ENCODE measurements around the gene ETV1. TPM values are rescaled to one million over a fixed set of nuclear protein-coding genes. Genes with fewer than 3 reads are reported as not detected.
"Not testable (repeated sequence)": the region's sequence is repeated elsewhere in the genome, so short reads cannot be mapped to it uniquely, and the experiment has no call there.

The ETV1 gene
- total and polyA plus RNA-seq, 11 donors, result 9.6 to 118 (median 82.1) TPM

DNA sequence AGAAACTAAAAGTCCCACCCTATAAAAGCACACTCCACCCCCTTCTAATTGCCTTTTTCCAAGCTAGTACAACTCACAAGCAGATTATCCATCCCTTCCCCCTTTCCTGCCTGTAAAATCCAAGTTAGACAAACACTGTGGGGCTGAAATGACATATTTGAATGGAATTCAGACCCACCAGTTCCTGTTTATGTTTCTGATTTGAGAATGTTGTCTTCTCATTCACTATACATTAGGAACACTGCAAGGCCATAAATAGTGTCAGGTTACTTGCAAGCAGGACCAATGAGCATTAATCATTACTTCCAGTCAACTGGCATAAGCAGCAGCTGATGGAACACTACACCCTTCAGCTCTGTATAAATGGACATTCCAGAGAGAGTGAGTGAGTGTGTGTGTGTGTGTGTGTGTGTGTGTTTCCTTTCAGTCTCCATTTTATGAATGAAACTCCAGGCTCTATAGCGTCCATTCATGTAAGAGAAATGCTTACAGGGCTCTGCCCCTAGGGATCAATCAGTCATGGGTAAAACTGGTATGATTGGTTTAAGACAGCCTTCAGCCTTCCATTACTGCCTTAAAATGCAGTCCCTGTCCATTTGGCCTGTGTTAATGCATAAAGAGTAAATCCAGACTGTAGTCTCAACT, 69.3 kb downstream of the ETV1 start:
- no peak for TF ChIP-seq POLR2A (IDR thresholded peaks at IDR 0.05)
- TF ChIP-seq, protein P1, sequence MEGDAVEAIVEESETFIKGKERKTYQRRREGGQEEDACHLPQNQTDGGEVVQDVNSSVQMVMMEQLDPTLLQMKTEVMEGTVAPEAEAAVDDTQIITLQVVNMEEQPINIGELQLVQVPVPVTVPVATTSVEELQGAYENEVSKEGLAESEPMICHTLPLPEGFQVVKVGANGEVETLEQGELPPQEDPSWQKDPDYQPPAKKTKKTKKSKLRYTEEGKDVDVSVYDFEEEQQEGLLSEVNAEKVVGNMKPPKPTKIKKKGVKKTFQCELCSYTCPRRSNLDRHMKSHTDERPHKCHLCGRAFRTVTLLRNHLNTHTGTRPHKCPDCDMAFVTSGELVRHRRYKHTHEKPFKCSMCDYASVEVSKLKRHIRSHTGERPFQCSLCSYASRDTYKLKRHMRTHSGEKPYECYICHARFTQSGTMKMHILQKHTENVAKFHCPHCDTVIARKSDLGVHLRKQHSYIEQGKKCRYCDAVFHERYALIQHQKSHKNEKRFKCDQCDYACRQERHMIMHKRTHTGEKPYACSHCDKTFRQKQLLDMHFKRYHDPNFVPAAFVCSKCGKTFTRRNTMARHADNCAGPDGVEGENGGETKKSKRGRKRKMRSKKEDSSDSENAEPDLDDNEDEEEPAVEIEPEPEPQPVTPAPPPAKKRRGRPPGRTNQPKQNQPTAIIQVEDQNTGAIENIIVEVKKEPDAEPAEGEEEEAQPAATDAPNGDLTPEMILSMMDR (IDR thresholded peaks at IDR 0.05), result no peak
- WGBS, 4 donors, result 25 to 55% (median 31%) methylated on average over 1 of the region's 1 CpG
- ATAC-seq (peak; percentile 70 to 84 (median 78)), DNase-seq (peak in 2 of 5 donors; percentile 20 to 37)
- no peaks in the 10 kb centered on the region for H3K9me3 ChIP-seq
- H3K36me3 ChIP-seq, result peaks cover 0 to 30% (median 0%) of the 10 kb centered on the region in 9 donors
- H3K4me1 ChIP-seq, result peaks cover 0 to 15% (median 7%) of the 10 kb centered on the region in 12 donors
- no peaks in the 10 kb centered on the region for H3K27me3 ChIP-seq
- intact Hi-C loops (cut with DNase I), result no loop called here
- H3K4me3 ChIP-seq, result no peak overlapping the region
- H3K27ac ChIP-seq, result peak overlapping the region in 5 of 12 donors; percentile 17 to 70 (median 43)

DNA sequence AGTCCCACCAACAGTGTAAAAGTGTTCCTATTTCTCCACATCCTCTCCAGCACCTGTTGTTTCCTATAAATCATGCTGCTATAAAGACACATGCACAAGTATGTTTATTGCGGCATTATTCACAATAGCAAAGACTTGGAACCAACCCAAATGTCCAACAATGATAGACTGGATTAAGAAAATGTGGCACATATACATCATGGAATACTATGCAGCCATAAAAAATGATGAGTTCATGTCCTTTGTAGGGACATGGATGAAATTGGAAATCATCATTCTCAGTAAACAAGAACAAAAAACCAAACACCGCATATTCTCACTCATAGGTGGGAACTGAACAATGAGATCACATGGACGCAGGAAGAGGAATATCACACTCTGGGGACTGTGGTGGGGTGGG, 71.1 kb downstream of the ETV1 start:
- DNase-seq; H3K4me3 ChIP-seq; ATAC-seq; intact Hi-C loops (cut with DNase I); H3K27me3 ChIP-seq; H3K9me3 ChIP-seq; H3K27ac ChIP-seq: not testable (repeated sequence)
- 92 to 100% (median 93%) methylated on average over 3 of the region's 3 CpGs for WGBS, 4 donors
- Histone ChIP-seq H3K36me3 (peaks cover 0 to 27% (median 0%) of the 10 kb centered on the region in 9 donors), H3K4me1 (peaks cover 0 to 15% (median 7%) of the 10 kb centered on the region in 12 donors)

DNA sequence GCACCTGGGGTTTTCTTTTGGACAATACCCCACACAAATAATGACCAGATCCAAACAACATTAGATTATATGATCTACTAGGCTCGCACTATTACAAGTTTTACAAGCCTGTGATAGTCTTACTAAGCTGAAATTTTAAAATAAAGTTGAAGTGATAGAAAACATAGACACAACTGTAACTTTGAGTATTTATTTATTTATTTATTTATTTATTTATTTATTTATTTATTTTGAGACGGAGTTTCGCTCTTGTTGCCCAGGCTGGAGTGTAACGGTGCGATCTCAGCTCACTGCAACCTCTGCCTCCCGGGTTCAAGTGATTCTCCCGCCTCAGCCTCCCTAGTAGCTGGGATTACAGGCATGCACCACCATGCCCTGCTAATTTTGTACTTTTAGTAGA, 72.4 kb downstream of the ETV1 start:
- WGBS, 4 donors, result 84 to 97% (median 92%) methylated on average over 7 of the region's 7 CpGs
- H3K9me3 ChIP-seq; H3K27ac ChIP-seq; H3K27me3 ChIP-seq; ATAC-seq; intact Hi-C loops (cut with DNase I); DNase-seq; H3K4me3 ChIP-seq: not testable (repeated sequence)
- H3K4me1 ChIP-seq, result peaks cover 0 to 21% (median 7%) of the 10 kb centered on the region in 12 donors
- peaks cover 0 to 14% (median 0%) of the 10 kb centered on the region in 9 donors for H3K36me3 ChIP-seq

DNA sequence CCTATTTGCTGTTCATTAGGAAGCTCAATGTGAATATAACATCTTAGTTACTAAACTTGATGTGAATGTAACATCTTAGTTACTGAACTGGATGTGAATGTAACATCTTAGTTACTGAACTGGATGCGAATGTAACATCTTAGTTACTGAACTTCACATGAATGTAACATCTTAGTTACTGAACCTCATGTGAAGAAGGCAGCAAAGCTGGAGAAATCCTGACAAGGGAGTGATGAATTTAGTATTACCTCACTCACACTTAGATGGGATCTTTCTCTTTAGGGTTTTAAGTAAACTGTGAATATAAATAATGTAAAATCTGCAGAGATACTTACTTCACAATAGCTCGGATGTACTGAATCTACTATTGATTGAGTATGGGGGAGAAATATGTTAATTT, 73.6 kb downstream of the ETV1 start:
- no peak overlapping the region for H3K4me3 ChIP-seq
- 46 to 71% (median 59%) methylated on average over 2 of the region's 2 CpGs for WGBS, 4 donors
- peaks cover 0 to 24% (median 7%) of the 10 kb centered on the region in 12 donors for H3K4me1 ChIP-seq
- no peak overlapping the region for H3K27ac ChIP-seq
- ATAC-seq (no peak), DNase-seq (no peak)
- intact Hi-C loops (cut with DNase I), result no loop called here
- peaks cover 0 to 12% (median 0%) of the 10 kb centered on the region in 9 donors for H3K36me3 ChIP-seq
- H3K27me3 ChIP-seq, result no peaks in the 10 kb centered on the region
- no peaks in the 10 kb centered on the region for H3K9me3 ChIP-seq
- TF ChIP-seq, protein P1 (IDR thresholded peaks at IDR 0.05), result no peak
- TF ChIP-seq POLR2A (IDR thresholded peaks at IDR 0.05), result no peak

DNA sequence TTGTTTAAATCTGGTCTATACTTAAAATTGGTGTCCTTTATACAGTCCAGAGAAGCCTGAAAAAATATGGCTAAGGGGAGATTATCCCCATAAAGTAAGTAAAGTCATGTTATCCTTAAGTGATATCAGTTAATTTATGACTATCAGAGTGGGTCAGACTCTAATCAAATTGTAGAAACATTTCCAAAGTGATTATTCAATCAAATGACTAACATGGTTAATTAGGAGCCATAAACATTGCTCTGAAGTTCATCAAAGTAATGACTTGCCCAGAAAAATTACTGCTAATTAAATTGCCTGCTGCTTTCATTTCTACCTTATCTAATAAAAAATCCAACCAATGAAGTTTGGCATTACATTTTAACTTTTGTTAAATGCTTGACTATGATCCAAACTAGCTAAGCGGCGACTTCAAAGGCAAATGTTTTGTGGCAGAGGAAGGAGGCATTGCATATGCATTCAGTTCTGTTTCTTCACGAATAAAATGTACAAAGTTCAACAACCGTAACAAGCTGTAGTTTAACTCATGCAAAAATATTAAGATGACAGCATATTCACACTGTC, 76.7 kb downstream of the ETV1 start:
- intact Hi-C loops (cut with DNase I), result no loop called here
- Histone ChIP-seq H3K36me3 (peaks cover 0 to 32% (median 7%) of the 10 kb centered on the region in 9 donors), H3K4me3 (no peak overlapping the region), H3K27me3 (no peaks in the 10 kb centered on the region), H3K27ac (no peak overlapping the region), H3K4me1 (peaks cover 0 to 17% (median 0%) of the 10 kb centered on the region in 12 donors), H3K9me3 (no peaks in the 10 kb centered on the region)
- no peak for ATAC-seq
- no peak for TF ChIP-seq POLR2A (IDR thresholded peaks at IDR 0.05)
- TF ChIP-seq, protein P1 (IDR thresholded peaks at IDR 0.05), result no peak
- DNase-seq, result no peak
- WGBS, 4 donors, result 57 to 71% (median 67%) methylated on average over 4 of the region's 4 CpGs
